ENCODE measurements around the gene ZNF846. TPM values are rescaled to one million over a fixed set of nuclear protein-coding genes. Genes with fewer than 3 reads are reported as not detected.

Gene ZNF846
- total and polyA plus RNA-seq, 2 of the 4 experiments (the other 2 are of a cell fraction) = 5.7 to 6.5 TPM

GRCh38 chr19:9806803-9807202, 38.3 kb upstream of the ZNF846 start:
- no peaks in the 10 kb centered on the region for H3K4me1 ChIP-seq (ENCODE audit: control insufficient read depth, insufficient read depth, low read length)
- dilution Hi-C loops (cut with HindIII; ENCODE audit: low sequenced_read_pairs, unreplicated experiment) = no loop called here
- H3K18ac ChIP-seq (ENCODE audit: low read depth, low read length) = no peak overlapping the region
- H4K8ac ChIP-seq (ENCODE audit: low read depth in 2 of 2, low read length in 2 of 2) = no peak overlapping the region
- no peak overlapping the region for H3K9ac ChIP-seq (ENCODE audit: low read depth, low read length)
- H3K4me3 ChIP-seq (ENCODE audit: insufficient read depth, low read depth, low read length) = no peak overlapping the region
- no peak overlapping the region for H2BK5ac ChIP-seq (ENCODE audit: low read depth, low read length, poor library complexity, severe bottlenecking)
- H3K9me1 ChIP-seq (ENCODE audit: insufficient read depth, low read length) = no peaks in the 10 kb centered on the region
- no peak for ATAC-seq (ENCODE audit: low read depth)
- H2BK20ac ChIP-seq (ENCODE audit: low read depth, low read length) = no peak overlapping the region
- H4K91ac ChIP-seq (ENCODE audit: insufficient read depth, low read depth, low read length) = no peak overlapping the region
- H4K5ac ChIP-seq (ENCODE audit: low read depth, low read length) = no peak overlapping the region
- no peaks in the 10 kb centered on the region for H3K27me3 ChIP-seq (ENCODE audit: control insufficient read depth, insufficient read depth, low read length)
- no peaks in the 10 kb centered on the region; the same call in 1 of the 2 replicates for H4K20me1 ChIP-seq (ENCODE audit: insufficient read depth, low read length)
- TF ChIP-seq ELK1 (IDR thresholded peaks at IDR 0.05; ENCODE audit: borderline replicate concordance, low read depth, low read length) = no peak
- no peak for TF ChIP-seq RCOR1 (IDR thresholded peaks at IDR 0.05; ENCODE audit: insufficient replicate concordance, low read length)
- no peak for TF ChIP-seq RAD21 (IDR thresholded peaks at IDR 0.05; ENCODE audit: low read length)
- TF ChIP-seq MAFK (IDR thresholded peaks at IDR 0.05; ENCODE audit: low read depth, low read length) = no peak
- TF ChIP-seq CHD1 (IDR thresholded peaks at IDR 0.05; ENCODE audit: low read depth, low read length) = no peak
- no peak for TF ChIP-seq BHLHE40 (IDR thresholded peaks at IDR 0.05; ENCODE audit: low read depth, low read length)
- TF ChIP-seq CEBPB (IDR thresholded peaks at IDR 0.05; ENCODE audit: low read depth, low read length) = no peak
- TF ChIP-seq, protein P1, sequence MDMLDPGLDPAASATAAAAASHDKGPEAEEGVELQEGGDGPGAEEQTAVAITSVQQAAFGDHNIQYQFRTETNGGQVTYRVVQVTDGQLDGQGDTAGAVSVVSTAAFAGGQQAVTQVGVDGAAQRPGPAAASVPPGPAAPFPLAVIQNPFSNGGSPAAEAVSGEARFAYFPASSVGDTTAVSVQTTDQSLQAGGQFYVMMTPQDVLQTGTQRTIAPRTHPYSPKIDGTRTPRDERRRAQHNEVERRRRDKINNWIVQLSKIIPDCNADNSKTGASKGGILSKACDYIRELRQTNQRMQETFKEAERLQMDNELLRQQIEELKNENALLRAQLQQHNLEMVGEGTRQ (IDR thresholded peaks at IDR 0.05; ENCODE audit: low read depth, low read length) = no peak
- TF ChIP-seq CTCF (conservative IDR thresholded peaks at IDR 0.05; ENCODE audit: low read depth, low read length) = no peak
- TF ChIP-seq SMC3 (IDR thresholded peaks at IDR 0.05; ENCODE audit: low read depth, low read length) = no peak
- TF ChIP-seq RFX5 (IDR thresholded peaks at IDR 0.05; ENCODE audit: low read depth, low read length) = no peak
- TF ChIP-seq POLR2A (IDR thresholded peaks at IDR 0.05; ENCODE audit: low read depth, low read length) = no peak
- TF ChIP-seq MXI1 (IDR thresholded peaks at IDR 0.05; ENCODE audit: borderline replicate concordance, low read depth, low read length) = no peak
- TF ChIP-seq FOS (IDR thresholded peaks at IDR 0.05; ENCODE audit: low read depth, low read length) = no peak
- TF ChIP-seq MAZ (IDR thresholded peaks at IDR 0.05; ENCODE audit: borderline replicate concordance, low read depth, low read length) = no peak
- TF ChIP-seq NFE2L2 (IDR thresholded peaks at IDR 0.05; ENCODE audit: low read depth, low read length) = no peak
- no peak overlapping the region for H2BK120ac ChIP-seq (ENCODE audit: low read depth, low read length)
- H3K79me1 ChIP-seq (ENCODE audit: low read depth in 1 of 2, low read length in 2 of 2) = peaks cover 0 to 5% of the 10 kb centered on the region in 2 experiments; a peak in 2 of 4 replicates
- H3K4ac ChIP-seq (ENCODE audit: low read depth, low read length) = no peak overlapping the region
- H3K56ac ChIP-seq (ENCODE audit: extremely low read depth, insufficient read depth, low read length) = no peak overlapping the region
- DNase-seq = no peak
- ChIA-PET CTCF (interaction anchor here (0.6 kb wide), 1 partner anchor 136 kb away, joined by 6 read pairs; no protein-coding TSS in a partner anchor), POLR2A (ENCODE audit: unreplicated experiment) (no interaction called here)
- no peak overlapping the region for H3K14ac ChIP-seq (replicated peaks; ENCODE audit: low read depth, low read length)
- H2AK5ac ChIP-seq (ENCODE audit: low read depth, low read length) = no peak overlapping the region
- WGBS, 2 experiments (ENCODE audit: extremely low coverage in 2 of 2, insufficient read length in 1 of 2) = no CpG with 5 or more reads among the region's 3 CpGs
- no peak overlapping the region for H2AK9ac ChIP-seq (replicated peaks; ENCODE audit: low read depth, low read length, poor library complexity)
- peaks cover 49% of the 10 kb centered on the region for H3K36me3 ChIP-seq (ENCODE audit: control insufficient read depth, insufficient read depth, low read length)
- no peak overlapping the region for H3K27ac ChIP-seq (ENCODE audit: insufficient read depth, low read length)
- intact Hi-C loops (cut with micrococcal nuclease) = no loop called here
- no peak overlapping the region for H2AFZ ChIP-seq (replicated peaks; ENCODE audit: low read length, poor library complexity)
- H3K23ac ChIP-seq (ENCODE audit: low read depth, low read length) = no peak overlapping the region
- no peaks in the 10 kb centered on the region for H3K9me3 ChIP-seq (ENCODE audit: control insufficient read depth, insufficient read depth, low read length)
- no peak overlapping the region for H2BK15ac ChIP-seq (ENCODE audit: low read depth, low read length)
- in situ Hi-C loops (cut with MboI; ENCODE audit: low sequenced_read_pairs) = no loop called here
- no peak overlapping the region for H3K4me2 ChIP-seq (ENCODE audit: low read depth, low read length)
- no TSS peak for BruUV-seq (replicated peaks)
